Left lung (tissue), 10 donors: ENCODE measurements around the gene ATXN8OS. TPM values are rescaled to one million over a fixed set of nuclear protein-coding genes. Genes with fewer than 3 reads are reported as not detected.
A peak's percentile ranks its signal among the peaks of the same experiment; 100 is the strongest.
"Not testable (repeated sequence)": the region's sequence is repeated elsewhere in the genome, so short reads cannot be mapped to it uniquely, and the experiment has no call there.

Source experiments
- ATAC-seq: fragments of 200-7000 bp; cut with Tn5 transposase; one replicate; pipeline ENCODE4 v1.9.1; 2020; ENCODE audit warnings: moderate library complexity
- DNase-seq, 4 donors: peaks; one replicate each; pipeline ENCODE4 v3.0.0-alpha.2; 2013 to 2020
- H3K27ac ChIP-seq, 2 donors: fragments of 200-600 bp; sonication (generic) in 1 of 2; one replicate each; pipeline versions ENCODE4 v1.5.0 to v1.8.0; 2020 to 2021
- H3K27me3 ChIP-seq, 2 donors: fragments of 200-600 bp; sonication (generic) in 1 of 2; one replicate each; pipeline versions ENCODE4 v1.5.0 to v1.8.0; 2020 to 2021
- H3K36me3 ChIP-seq, 2 donors: fragments of 200-600 bp; sonication (generic) in 1 of 2; one replicate each; pipeline versions ENCODE4 v1.5.0 to v1.8.0; 2020 to 2021
- H3K4me1 ChIP-seq, 2 donors: fragments of 200-600 bp; one replicate each; pipeline ENCODE4 v1.8.0; 2021
- H3K4me3 ChIP-seq, 2 donors: fragments of 200-600 bp; sonication (generic) in 1 of 2; one replicate each; pipeline versions ENCODE4 v1.5.0 to v1.8.0; 2020 to 2021; ENCODE audit warnings: mild to moderate bottlenecking in 1 of 2
- H3K9me3 ChIP-seq, 2 donors: fragments of 200-600 bp; sonication (generic) in 1 of 2; one replicate each; pipeline versions ENCODE4 v1.5.0 to v1.8.0; 2020 to 2021
- CTCF ChIP-seq, 2 donors: fragments of 200-600 bp; sonication (generic) in 1 of 2; IDR thresholded peaks; one replicate each; pipeline versions ENCODE4 v1.5.0 to v1.8.0; 2021; ENCODE audit warnings: antibody characterized with exemption in 2 of 2
- intact Hi-C, 2 donors: fragments of 100-400 bp; cut with DNase I; formaldehyde crosslinking; loops; one replicate each; pipeline versions ENCODE4 v1.11.2 to v1.14.2; 2022
- polyA plus RNA-seq, 6 donors: library from polyadenylated mRNA; unstranded; fragments of 120-200 nt; gene quantifications; one replicate each; pipeline ENCODE4 v1.2.1, GENCODE V29; 2013; ENCODE audit not compliant: insufficient read length in 6 of 6
- total RNA-seq, 2 donors: library from RNA; stranded (reverse); fragmentation: NEBNext Ultra II Directional; extraction: Animal tissue kit (Norgen Biotek cat#: 25700); gene quantifications; one replicate each; pipeline ENCODE4 v1.2.1, GENCODE V29; 2021
- donor health status: DM: no; HTN: yes; CAD: no.
- donor health status: DM: no; HTN: no; CAD: no.

ATXN8OS gene
- total and polyA plus RNA-seq, 8 donors: 0.14 to 0.32 (median 0.20) TPM; not detected in 5

GRCh38 chr13:70125693-70126092 lies 18.1 kb downstream of the ATXN8OS start:
- H3K4me1 ChIP-seq: no peaks in the 10 kb centered on the region
- intact Hi-C loops: no loop called here
- H3K27me3 ChIP-seq: no peaks in the 10 kb centered on the region
- DNase-seq: no peak
- no peak overlapping the region for H3K4me3 ChIP-seq
- TF ChIP-seq CTCF (IDR thresholded peaks at IDR 0.05): no peak
- ATAC-seq: no peak
- H3K9me3 ChIP-seq: no peaks in the 10 kb centered on the region
- H3K27ac ChIP-seq: no peak overlapping the region
- no peaks in the 10 kb centered on the region for H3K36me3 ChIP-seq

- no peak for DNase-seq
- H3K4me1 ChIP-seq: no peaks in the 10 kb centered on the region
- no peak overlapping the region for H3K4me3 ChIP-seq
- no peaks in the 10 kb centered on the region for H3K9me3 ChIP-seq
- no peaks in the 10 kb centered on the region for H3K27me3 ChIP-seq
- no peak overlapping the region for H3K27ac ChIP-seq
- intact Hi-C loops: no loop called here
- no peak for ATAC-seq
- no peak for TF ChIP-seq CTCF (IDR thresholded peaks at IDR 0.05)
- H3K36me3 ChIP-seq: no peaks in the 10 kb centered on the region
Observed at GRCh38 chr13:70128098-70128497, 20.5 kb downstream of the ATXN8OS start.

- H3K27ac ChIP-seq, H3K36me3 ChIP-seq, ATAC-seq, H3K27me3 ChIP-seq, intact Hi-C loops, H3K9me3 ChIP-seq, H3K4me3 ChIP-seq, H3K4me1 ChIP-seq: not testable (repeated sequence)
- DNase-seq: peak in 1 of 4 donors; percentile 41
Observed at GRCh38 chr13:70142658-70143057, 35.0 kb downstream of the ATXN8OS start.

GRCh38 chr13:70162141-70162540 lies 54.5 kb downstream of the ATXN8OS start:
- Histone ChIP-seq H3K4me3 (no peak overlapping the region), H3K36me3 (no peaks in the 10 kb centered on the region), H3K4me1 (no peaks in the 10 kb centered on the region), H3K27ac (no peak overlapping the region), H3K9me3 (peaks cover 0 to 3% of the 10 kb centered on the region in 2 donors), H3K27me3 (no peaks in the 10 kb centered on the region)
- intact Hi-C loops: no loop called here
- no peak for TF ChIP-seq CTCF (IDR thresholded peaks at IDR 0.05)
- ATAC-seq (no peak), DNase-seq (no peak)

GRCh38 chr13:70170689-70171088 lies 63.1 kb downstream of the ATXN8OS start:
- peaks cover 0 to 9% of the 10 kb centered on the region in 2 donors for H3K9me3 ChIP-seq
- no peak for ATAC-seq
- no peak overlapping the region for H3K4me3 ChIP-seq

More at GRCh38 chr13:70170689-70171088, 63.1 kb downstream of the ATXN8OS start:
- Histone ChIP-seq H3K27me3 (no peaks in the 10 kb centered on the region), H3K4me1 (no peaks in the 10 kb centered on the region), H3K27ac (no peak overlapping the region), H3K36me3 (no peaks in the 10 kb centered on the region)
- DNase-seq: no peak
- TF ChIP-seq CTCF (IDR thresholded peaks at IDR 0.05): no peak
- intact Hi-C loops: no loop called here
